ENCODE results near the gene SDK1.

Gene SDK1

DNA sequence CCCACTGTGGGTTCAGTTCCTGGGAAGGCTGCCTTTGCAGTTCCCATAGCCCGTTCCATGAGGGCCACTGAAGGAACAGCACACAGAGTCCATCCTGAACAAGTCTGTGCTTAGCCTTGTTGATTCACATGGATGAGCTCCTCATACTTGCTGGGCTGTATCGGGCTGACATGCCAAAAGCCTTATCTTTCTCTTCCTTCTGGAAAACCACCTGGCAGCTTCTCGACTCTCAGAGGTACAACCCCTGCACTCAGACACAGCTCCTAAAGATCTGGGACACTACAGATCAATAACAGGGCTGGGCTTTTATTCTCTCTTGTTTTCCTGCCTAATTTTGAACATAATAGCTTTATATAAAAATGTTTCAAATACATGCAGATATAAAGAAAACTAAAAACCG lies 667.2 kb downstream of the SDK1 start:
- no peak for DNase-seq

DNA sequence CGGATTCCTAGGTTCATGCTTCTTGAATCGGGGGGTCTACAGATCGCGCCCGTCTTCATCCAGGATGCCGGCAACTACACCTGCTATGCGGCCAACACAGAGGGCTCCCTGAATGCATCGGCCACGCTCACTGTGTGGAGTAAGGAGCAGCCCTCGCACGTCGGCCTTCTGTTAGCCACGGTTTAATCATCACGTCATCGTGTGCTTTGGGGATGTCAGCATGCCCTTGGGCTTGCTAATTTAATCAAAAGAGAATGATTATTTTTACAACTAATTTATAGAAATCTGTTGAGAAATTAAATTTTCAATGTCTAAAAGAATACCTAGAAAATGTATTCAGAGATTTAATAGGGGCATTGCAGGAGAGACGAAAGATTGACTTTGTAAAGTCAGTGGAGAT lies 668.2 kb downstream of the SDK1 start:
- no peak for DNase-seq

DNA sequence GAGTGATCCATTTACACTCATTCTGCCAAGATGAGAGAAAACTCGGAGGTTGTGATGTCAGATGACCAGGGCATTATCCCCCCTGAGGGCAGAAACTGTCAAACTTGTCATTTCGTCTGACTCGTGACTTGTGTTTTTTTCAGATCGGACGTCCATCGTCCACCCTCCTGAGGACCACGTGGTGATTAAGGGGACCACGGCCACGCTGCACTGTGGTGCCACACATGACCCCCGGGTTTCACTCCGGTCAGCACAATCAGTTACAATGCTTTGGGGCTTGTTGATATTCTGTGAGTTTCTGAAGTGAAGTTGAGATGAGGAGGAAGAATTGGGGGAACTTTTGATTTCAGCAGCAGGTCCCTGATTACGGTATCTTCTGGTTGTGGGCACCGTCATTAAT lies 670.3 kb downstream of the SDK1 start:
- no peak for DNase-seq

DNA sequence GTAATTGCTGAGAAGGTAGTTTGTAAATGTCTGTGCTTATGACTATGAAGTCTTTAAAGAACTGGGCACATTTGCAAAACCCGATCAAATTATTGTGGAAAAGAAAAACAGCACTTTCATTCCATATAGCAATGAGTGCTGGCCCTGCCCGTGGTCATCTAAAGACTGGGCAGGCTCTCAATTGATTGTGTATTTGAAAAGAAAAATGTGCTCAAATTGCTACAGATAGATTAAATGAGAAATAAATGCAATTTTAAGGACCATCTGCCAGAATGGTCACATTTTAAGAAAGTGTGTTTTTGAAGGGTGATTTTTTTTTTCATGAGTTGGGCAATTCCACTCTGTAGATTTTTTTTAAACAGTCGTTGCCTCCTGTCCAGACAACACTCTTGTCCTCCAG lies 672.2 kb downstream of the SDK1 start:
- no peak for DNase-seq

DNA sequence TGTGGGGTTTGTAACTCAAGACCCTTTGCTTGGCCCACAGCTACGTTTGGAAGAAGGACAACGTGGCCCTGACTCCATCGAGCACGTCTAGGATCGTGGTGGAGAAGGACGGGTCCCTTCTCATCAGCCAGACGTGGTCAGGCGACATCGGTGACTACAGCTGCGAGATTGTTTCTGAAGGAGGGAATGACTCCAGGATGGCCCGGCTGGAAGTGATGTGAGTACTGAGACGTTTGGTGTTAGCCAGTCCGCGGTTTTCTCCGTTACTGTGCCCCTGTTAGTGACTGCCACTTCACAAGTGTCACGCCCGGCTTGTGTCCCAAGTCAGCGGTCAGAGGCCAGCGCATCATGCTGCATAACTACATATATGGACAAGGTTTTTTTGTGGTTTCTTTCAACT lies 673.3 kb downstream of the SDK1 start:
- no peak for DNase-seq

DNA sequence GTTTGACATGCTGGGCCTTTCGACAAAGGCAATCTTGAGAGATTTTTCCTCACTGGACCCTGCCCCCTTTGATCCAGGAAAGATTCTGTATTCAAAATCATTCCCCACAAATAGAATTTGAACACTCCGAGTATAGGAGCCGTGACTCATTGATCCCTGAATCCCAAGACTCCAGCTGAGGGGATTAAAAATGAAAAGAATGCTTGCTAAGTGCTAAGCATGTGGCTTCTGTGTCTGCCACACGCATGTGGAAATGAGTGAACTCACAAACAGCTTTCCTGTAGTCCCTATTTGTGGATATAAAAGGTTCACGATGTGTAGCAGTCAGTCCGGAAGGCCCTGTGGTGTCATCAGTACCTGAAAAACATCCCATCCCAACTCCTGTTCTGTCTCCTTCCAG lies 674.3 kb downstream of the SDK1 start:
- no peak for DNase-seq

GRCh38 chr7:3977391-3977790 lies 676.3 kb downstream of the SDK1 start:
- DNase-seq, result no peak

- no peak for DNase-seq
These were observed 677.8 kb downstream of the SDK1 start for GRCh38 chr7:3978839-3979238.

- no peak for DNase-seq
These were observed 678.7 kb downstream of the SDK1 start for GRCh38 chr7:3979611-3980299.

DNA sequence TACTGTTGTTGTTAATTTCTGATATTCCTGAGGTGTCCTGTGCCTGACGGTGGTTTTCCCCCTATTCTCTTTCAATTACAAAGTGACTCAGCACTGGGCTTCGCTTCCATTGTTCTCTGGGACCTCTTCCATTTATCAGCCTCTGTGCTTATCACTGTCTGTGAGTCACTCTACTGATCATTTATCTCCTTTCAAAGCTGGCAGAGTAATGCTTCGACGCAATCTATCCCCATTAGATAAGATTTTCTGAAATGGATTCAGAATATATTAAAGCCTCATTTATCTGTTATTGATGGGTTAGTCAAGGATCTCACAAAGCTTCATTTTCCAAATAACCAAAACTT lies 679.2 kb downstream of the SDK1 start:
- no peak for DNase-seq

GRCh38 chr7:3981281-3981680 lies 680.2 kb downstream of the SDK1 start:
- no peak for DNase-seq

DNA sequence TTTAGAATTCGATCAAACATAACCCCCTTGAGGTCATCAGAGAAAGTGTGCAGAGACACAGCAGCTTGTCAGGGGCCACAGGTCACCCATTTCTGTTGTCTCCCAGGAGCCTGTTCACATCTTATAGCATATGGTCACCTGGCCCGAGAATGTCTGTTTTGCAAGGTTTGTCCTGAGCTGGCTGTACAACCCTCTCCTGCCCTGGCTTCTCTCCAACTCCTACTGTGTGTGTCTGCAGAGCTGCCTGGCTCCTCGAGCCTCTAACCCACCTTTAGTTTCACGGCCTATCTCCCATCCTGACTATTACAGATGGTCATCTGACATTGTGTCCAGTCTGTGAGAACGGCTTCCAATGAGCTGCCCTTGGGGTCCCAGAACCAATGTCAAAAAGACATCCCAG lies 683.4 kb downstream of the SDK1 start:
- no peak for DNase-seq

GRCh38 chr7:3986927-3987326 lies 685.9 kb downstream of the SDK1 start:
- DNase-seq, result no peak

DNA sequence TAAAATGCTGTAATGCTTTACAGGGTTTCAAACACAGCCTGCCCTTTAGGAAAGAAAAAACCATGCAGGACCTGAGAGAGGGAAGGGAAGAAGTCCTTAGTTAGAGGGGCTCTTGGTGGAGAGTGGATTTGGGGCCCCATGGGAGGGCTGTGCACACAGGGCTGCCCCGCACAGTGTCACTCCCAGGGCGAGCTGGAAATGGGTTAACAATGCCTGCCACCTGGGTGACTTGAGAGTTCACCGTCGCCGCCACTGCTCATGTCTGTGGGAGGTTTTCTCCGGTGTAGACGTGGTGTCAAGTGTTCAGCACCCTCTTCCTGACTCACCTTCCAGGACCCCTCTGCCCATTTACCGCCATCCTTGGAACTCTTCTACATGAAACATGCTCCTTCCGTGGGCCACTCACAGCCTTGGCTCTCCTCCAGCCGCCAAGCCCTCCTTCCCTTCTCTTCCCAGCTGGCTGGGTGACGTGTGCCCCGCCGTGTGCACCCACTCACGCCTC lies 686.4 kb downstream of the SDK1 start:
- DNase-seq, result no peak

- DNase-seq, result no peak
These were observed 688.7 kb downstream of the SDK1 start for GRCh38 chr7:3989723-3990122.

- DNase-seq, result no peak
These were observed 690.7 kb downstream of the SDK1 start for GRCh38 chr7:3991731-3992231.

GRCh38 chr7:3992841-3993240 lies 691.8 kb downstream of the SDK1 start:
- DNase-seq, result no peak

GRCh38 chr7:3994764-3995163 lies 693.7 kb downstream of the SDK1 start:
- DNase-seq, result no peak

DNA sequence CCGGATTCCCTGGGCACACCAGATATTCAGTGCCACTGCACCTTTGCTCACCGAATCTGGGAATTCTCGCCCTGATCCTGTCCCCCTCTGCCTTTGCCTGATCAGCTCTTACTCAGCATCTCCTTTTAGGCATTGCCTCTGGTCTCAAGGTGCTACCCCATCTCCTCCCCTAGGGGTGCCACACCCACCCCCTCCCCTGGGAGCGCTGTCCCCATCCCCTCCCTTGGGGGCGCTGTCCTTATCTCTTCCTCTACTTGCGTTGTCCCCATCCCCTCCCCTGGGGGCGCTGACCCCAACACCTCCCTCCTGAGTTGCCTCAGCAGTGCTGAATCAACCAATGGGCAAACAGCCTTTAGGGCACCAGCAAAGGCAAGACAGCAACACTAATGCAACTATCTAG lies 694.1 kb downstream of the SDK1 start:
- DNase-seq, result no peak

- no peak for DNase-seq
These were observed 697.0 kb downstream of the SDK1 start for GRCh38 chr7:3998060-3998459.

- DNase-seq, result no peak
These were observed 699.1 kb downstream of the SDK1 start for GRCh38 chr7:4000139-4000538.

- DNase-seq, result no peak
These were observed 699.9 kb downstream of the SDK1 start for GRCh38 chr7:4000934-4001333.

- no peak for DNase-seq
These were observed 700.7 kb downstream of the SDK1 start for GRCh38 chr7:4001742-4002141.

DNA sequence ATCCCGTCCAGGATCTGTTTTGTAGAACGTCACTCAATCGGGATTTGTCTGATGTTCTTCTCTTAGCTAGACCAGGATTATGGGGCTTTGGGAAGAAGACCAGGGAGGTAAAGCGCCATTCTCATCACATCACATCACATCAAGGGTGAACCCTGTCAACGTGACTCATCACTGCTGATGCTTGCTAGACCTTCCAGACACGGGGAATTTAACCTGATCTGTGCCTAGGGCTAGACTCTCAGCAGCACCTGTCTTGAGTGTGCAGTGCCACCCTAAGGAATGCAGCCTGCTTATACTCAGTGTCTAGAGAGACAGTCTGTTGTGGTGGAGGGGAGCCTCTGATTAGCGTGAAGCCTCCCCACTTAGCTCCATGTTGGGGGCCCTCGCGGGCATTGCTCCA lies 702.5 kb downstream of the SDK1 start:
- no peak for DNase-seq

- DNase-seq, result no peak
These were observed 705.6 kb downstream of the SDK1 start for GRCh38 chr7:4006687-4007086.
